Measurements from ENCODE around the gene CCDC188. TPM values are rescaled to one million over a fixed set of nuclear protein-coding genes. Genes with fewer than 3 reads are reported as not detected.

CCDC188 gene
- total and polyA plus RNA-seq, 2 donors (not counting 1 experiment from before 2014, with no cell fraction given) = 0.33 to 0.59 TPM

- Histone ChIP-seq H3K4me1 (ENCODE audit: control insufficient read depth, extremely low read depth, insufficient read depth, low read length) (no peaks in the 10 kb centered on the region), H3K4me3 (replicated peaks in 1 of 4; ENCODE audit: control extremely low read depth in 1 of 4, insufficient read depth in 1 of 4, low read depth in 3 of 4, low read length in 4 of 4) (no peak overlapping the region), H3K9me3 (ENCODE audit: control insufficient read depth, insufficient read depth, low read depth, low read length) (no peaks in the 10 kb centered on the region), H3K36me3 (ENCODE audit: control insufficient read depth, insufficient read depth, low read length) (no peaks in the 10 kb centered on the region), H3K27me3 (ENCODE audit: control insufficient read depth, insufficient read depth, low read length) (no peaks in the 10 kb centered on the region), H2AFZ (ENCODE audit: low read length) (no peak overlapping the region), H3K79me2 (ENCODE audit: control insufficient read depth, insufficient read depth, low read length) (no peaks in the 10 kb centered on the region), H4K20me1 (ENCODE audit: control insufficient read depth, extremely low read depth, insufficient read depth, low read length) (no peaks in the 10 kb centered on the region), H3K9ac (ENCODE audit: insufficient read depth, low read length) (no peak overlapping the region), H3K27ac (ENCODE audit: insufficient read depth, low read length) (no peak overlapping the region), H3K4me2 (ENCODE audit: extremely low read depth, insufficient read depth, low read length) (no peak overlapping the region)
- no peak for TF ChIP-seq CTCF (conservative IDR thresholded peaks at IDR 0.05 in 1 of 2, IDR thresholded peaks at IDR 0.05 in 1 of 2; ENCODE audit: low read depth in 1 of 2, low read length in 2 of 2)
- TF ChIP-seq EZH2 (IDR thresholded peaks at IDR 0.05; ENCODE audit: low read length, missing control alignments) = no peak
- no peak for DNase-seq (ENCODE audit: low read depth in 2 of 2)
These were observed 25.7 kb upstream of the CCDC188 start for GRCh38 chr22:20176421-20177085.

- no peaks in the 10 kb centered on the region for H4K20me1 ChIP-seq (ENCODE audit: control insufficient read depth, extremely low read depth, insufficient read depth, low read length)
- no peak overlapping the region for H2AFZ ChIP-seq (ENCODE audit: low read length)
- no peak overlapping the region for H3K4me3 ChIP-seq (replicated peaks in 1 of 4; ENCODE audit: control extremely low read depth in 1 of 4, insufficient read depth in 1 of 4, low read depth in 3 of 4, low read length in 4 of 4)
- TF ChIP-seq CTCF (conservative IDR thresholded peaks at IDR 0.05 in 1 of 2, IDR thresholded peaks at IDR 0.05 in 1 of 2; ENCODE audit: low read depth in 1 of 2, low read length in 2 of 2) (no peak), EZH2 (IDR thresholded peaks at IDR 0.05; ENCODE audit: low read length, missing control alignments) (no peak)
- H3K79me2 ChIP-seq (ENCODE audit: control insufficient read depth, insufficient read depth, low read length) = no peaks in the 10 kb centered on the region
- H3K9me3 ChIP-seq (ENCODE audit: control insufficient read depth, insufficient read depth, low read depth, low read length) = no peaks in the 10 kb centered on the region
- no peak overlapping the region for H3K27ac ChIP-seq (ENCODE audit: insufficient read depth, low read length)
- no peaks in the 10 kb centered on the region for H3K27me3 ChIP-seq (ENCODE audit: control insufficient read depth, insufficient read depth, low read length)
- peak in 1 of 2 donors; percentile 16 for DNase-seq (ENCODE audit: low read depth in 2 of 2)
- no peaks in the 10 kb centered on the region for H3K4me1 ChIP-seq (ENCODE audit: control insufficient read depth, extremely low read depth, insufficient read depth, low read length)
- H3K4me2 ChIP-seq (ENCODE audit: extremely low read depth, insufficient read depth, low read length) = no peak overlapping the region
- no peaks in the 10 kb centered on the region for H3K36me3 ChIP-seq (ENCODE audit: control insufficient read depth, insufficient read depth, low read length)
- H3K9ac ChIP-seq (ENCODE audit: insufficient read depth, low read length) = no peak overlapping the region
These were observed 24.7 kb upstream of the CCDC188 start for GRCh38 chr22:20175597-20175900.

- H3K36me3 ChIP-seq (ENCODE audit: control insufficient read depth, insufficient read depth, low read length) = no peaks in the 10 kb centered on the region
- H3K27ac ChIP-seq (ENCODE audit: insufficient read depth, low read length) = no peak overlapping the region
- no peaks in the 10 kb centered on the region for H3K9me3 ChIP-seq (ENCODE audit: control insufficient read depth, insufficient read depth, low read depth, low read length)
- H3K4me2 ChIP-seq (ENCODE audit: extremely low read depth, insufficient read depth, low read length) = no peak overlapping the region
- DNase-seq (ENCODE audit: low read depth in 2 of 2) = peak in 1 of 2 donors; percentile 15
- no peak overlapping the region for H3K9ac ChIP-seq (ENCODE audit: insufficient read depth, low read length)
- no peak overlapping the region for H2AFZ ChIP-seq (ENCODE audit: low read length)
- TF ChIP-seq CTCF (conservative IDR thresholded peaks at IDR 0.05 in 1 of 2, IDR thresholded peaks at IDR 0.05 in 1 of 2; ENCODE audit: low read depth in 1 of 2, low read length in 2 of 2) (peak; percentile 15 to 33), EZH2 (IDR thresholded peaks at IDR 0.05; ENCODE audit: low read length, missing control alignments) (no peak)
- H4K20me1 ChIP-seq (ENCODE audit: control insufficient read depth, extremely low read depth, insufficient read depth, low read length) = no peaks in the 10 kb centered on the region
- H3K79me2 ChIP-seq (ENCODE audit: control insufficient read depth, insufficient read depth, low read length) = no peaks in the 10 kb centered on the region
- no peaks in the 10 kb centered on the region for H3K27me3 ChIP-seq (ENCODE audit: control insufficient read depth, insufficient read depth, low read length)
- H3K4me3 ChIP-seq (replicated peaks in 1 of 4; ENCODE audit: control extremely low read depth in 1 of 4, insufficient read depth in 1 of 4, low read depth in 3 of 4, low read length in 4 of 4) = no peak overlapping the region
- H3K4me1 ChIP-seq (ENCODE audit: control insufficient read depth, extremely low read depth, insufficient read depth, low read length) = no peaks in the 10 kb centered on the region
These were observed 24.1 kb upstream of the CCDC188 start for GRCh38 chr22:20174785-20175596.

Data from fibroblast of lung (primary cell).